Sigmoid colon (tissue), 3 donors: ENCODE measurements around the gene RAB13.

ENCODE experiments used
- CTCF ChIP-seq, 4 experiments: fragments of 450-650 bp in 3 of 4; fragments of 200-600 bp in 1 of 4; IDR thresholded peaks; one replicate each; pipeline ENCODE4 v1.5.1; 2016 to 2019; ENCODE audit warnings: antibody characterized with exemption in 4 of 4, mild to moderate bottlenecking in 3 of 4, moderate library complexity in 2 of 4
- POLR2A ChIP-seq, 2 donors: fragments of 450-650 bp; IDR thresholded peaks; one replicate each; pipeline ENCODE4 v1.6.1; 2016; ENCODE audit warnings: antibody characterized with exemption in 2 of 2, mild to moderate bottlenecking in 2 of 2, moderate library complexity in 2 of 2

GRCh38 chr1:153968408-153968807 is 17.7 kb downstream of the RAB13 start:
- TF ChIP-seq CTCF (IDR thresholded peaks at IDR 0.05) (no peak), POLR2A (IDR thresholded peaks at IDR 0.05) (no peak)
